Uterus (tissue), 2 donors: ENCODE results near the gene SETD3.

Source experiments
- POLR2A ChIP-seq, 2 donors: fragments of 450-650 bp; IDR thresholded peaks; one replicate each; pipeline ENCODE4 v1.6.1; 2016; ENCODE audit warnings: antibody characterized with exemption in 2 of 2, mild to moderate bottlenecking in 1 of 2, moderate library complexity in 1 of 2
- TF ChIP-seq, protein P1 (sequence below), 4 experiments: fragments of 200-600 bp in 2 of 4; fragments of 450-650 bp in 2 of 4; sonication (generic) in 2 of 4; IDR thresholded peaks; one replicate each; pipeline ENCODE4 v1.5.1; 2016 to 2019; ENCODE audit warnings: antibody characterized with exemption in 4 of 4, mild to moderate bottlenecking in 2 of 4, moderate library complexity in 1 of 4

GRCh38 chr14:99441918-99442317 is 38.7 kb downstream of the SETD3 start:
- TF ChIP-seq, protein P1, sequence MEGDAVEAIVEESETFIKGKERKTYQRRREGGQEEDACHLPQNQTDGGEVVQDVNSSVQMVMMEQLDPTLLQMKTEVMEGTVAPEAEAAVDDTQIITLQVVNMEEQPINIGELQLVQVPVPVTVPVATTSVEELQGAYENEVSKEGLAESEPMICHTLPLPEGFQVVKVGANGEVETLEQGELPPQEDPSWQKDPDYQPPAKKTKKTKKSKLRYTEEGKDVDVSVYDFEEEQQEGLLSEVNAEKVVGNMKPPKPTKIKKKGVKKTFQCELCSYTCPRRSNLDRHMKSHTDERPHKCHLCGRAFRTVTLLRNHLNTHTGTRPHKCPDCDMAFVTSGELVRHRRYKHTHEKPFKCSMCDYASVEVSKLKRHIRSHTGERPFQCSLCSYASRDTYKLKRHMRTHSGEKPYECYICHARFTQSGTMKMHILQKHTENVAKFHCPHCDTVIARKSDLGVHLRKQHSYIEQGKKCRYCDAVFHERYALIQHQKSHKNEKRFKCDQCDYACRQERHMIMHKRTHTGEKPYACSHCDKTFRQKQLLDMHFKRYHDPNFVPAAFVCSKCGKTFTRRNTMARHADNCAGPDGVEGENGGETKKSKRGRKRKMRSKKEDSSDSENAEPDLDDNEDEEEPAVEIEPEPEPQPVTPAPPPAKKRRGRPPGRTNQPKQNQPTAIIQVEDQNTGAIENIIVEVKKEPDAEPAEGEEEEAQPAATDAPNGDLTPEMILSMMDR (IDR thresholded peaks at IDR 0.05): no peak
- no peak for TF ChIP-seq POLR2A (IDR thresholded peaks at IDR 0.05)
